ENCODE measurements around the gene EIPR1. TPM values are rescaled to one million over a fixed set of nuclear protein-coding genes. Genes with fewer than 3 reads are reported as not detected.

Gene EIPR1
- total RNA-seq, 1 donor from 2014 or later: 32.0 TPM

- H3K4me3 Mint-ChIP-seq (ENCODE audit: low read depth): no peak overlapping the region
- DNase-seq (ENCODE audit: low spot score, unreplicated experiment): no peak
- no peak overlapping the region for H3K27ac Mint-ChIP-seq
- no peak for TF ChIP-seq CTCF (IDR thresholded peaks at IDR 0.05; ENCODE audit: unreplicated experiment)
- no peaks in the 10 kb centered on the region for H3K27me3 Mint-ChIP-seq
- peaks cover 17% of the 10 kb centered on the region for H3K9me3 Mint-ChIP-seq (ENCODE audit: low read depth)
- no peaks in the 10 kb centered on the region for H3K4me1 Mint-ChIP-seq (ENCODE audit: low read depth)
- peaks cover 57% of the 10 kb centered on the region for H3K36me3 Mint-ChIP-seq (ENCODE audit: insufficient read depth)
These were observed 14.6 kb upstream of the EIPR1 start for GRCh38 chr2:3392216-3392615.

GRCh38 chr2:3390041-3390440, 12.4 kb upstream of the EIPR1 start:
- Mint-ChIP-seq H3K36me3 (ENCODE audit: insufficient read depth) (peaks cover 41% of the 10 kb centered on the region), H3K27ac (no peak overlapping the region), H3K4me1 (ENCODE audit: low read depth) (no peaks in the 10 kb centered on the region), H3K9me3 (ENCODE audit: low read depth) (peaks cover 5% of the 10 kb centered on the region), H3K27me3 (no peaks in the 10 kb centered on the region), H3K4me3 (ENCODE audit: low read depth) (no peak overlapping the region)
- no peak for DNase-seq (ENCODE audit: low spot score, unreplicated experiment)
- no peak for TF ChIP-seq CTCF (IDR thresholded peaks at IDR 0.05; ENCODE audit: unreplicated experiment)

GRCh38 chr2:3389193-3389592, 11.6 kb upstream of the EIPR1 start:
- no peak for TF ChIP-seq CTCF (IDR thresholded peaks at IDR 0.05; ENCODE audit: unreplicated experiment)
- no peaks in the 10 kb centered on the region for H3K27me3 Mint-ChIP-seq
- no peaks in the 10 kb centered on the region for H3K4me1 Mint-ChIP-seq (ENCODE audit: low read depth)
- H3K27ac Mint-ChIP-seq: no peak overlapping the region
- no peak for DNase-seq (ENCODE audit: low spot score, unreplicated experiment)
- H3K4me3 Mint-ChIP-seq (ENCODE audit: low read depth): no peak overlapping the region
- H3K9me3 Mint-ChIP-seq (ENCODE audit: low read depth): no peaks in the 10 kb centered on the region
- H3K36me3 Mint-ChIP-seq (ENCODE audit: insufficient read depth): peaks cover 34% of the 10 kb centered on the region

GRCh38 chr2:3388412-3388738, 10.8 kb upstream of the EIPR1 start:
- no peak overlapping the region for H3K27ac Mint-ChIP-seq
- H3K9me3 Mint-ChIP-seq (ENCODE audit: low read depth): no peaks in the 10 kb centered on the region
- no peak overlapping the region for H3K4me3 Mint-ChIP-seq (ENCODE audit: low read depth)
- no peak for TF ChIP-seq CTCF (IDR thresholded peaks at IDR 0.05; ENCODE audit: unreplicated experiment)
- no peaks in the 10 kb centered on the region for H3K4me1 Mint-ChIP-seq (ENCODE audit: low read depth)
- H3K27me3 Mint-ChIP-seq: no peaks in the 10 kb centered on the region
- no peak for DNase-seq (ENCODE audit: low spot score, unreplicated experiment)
- H3K36me3 Mint-ChIP-seq (ENCODE audit: insufficient read depth): peaks cover 27% of the 10 kb centered on the region

GRCh38 chr2:3387644-3388411, 10.2 kb upstream of the EIPR1 start:
- Mint-ChIP-seq H3K9me3 (ENCODE audit: low read depth) (no peaks in the 10 kb centered on the region), H3K27ac (no peak overlapping the region), H3K4me3 (ENCODE audit: low read depth) (no peak overlapping the region), H3K4me1 (ENCODE audit: low read depth) (no peaks in the 10 kb centered on the region), H3K36me3 (ENCODE audit: insufficient read depth) (peaks cover 24% of the 10 kb centered on the region), H3K27me3 (no peaks in the 10 kb centered on the region)
- no peak for DNase-seq (ENCODE audit: low spot score, unreplicated experiment)
- TF ChIP-seq CTCF (IDR thresholded peaks at IDR 0.05; ENCODE audit: unreplicated experiment): no peak
